NCI-H2029 (cell line): ENCODE data around the gene TMOD1.
"Not testable (repeated sequence)": the region's sequence is repeated elsewhere in the genome, so short reads cannot be mapped to it uniquely, and the experiment has no call there.

Experiments
- DNase-seq: peaks from one replicate; lab custom pipeline; 2025; lab: John Stamatoyannopoulos, UW

The TMOD1 gene

DNA sequence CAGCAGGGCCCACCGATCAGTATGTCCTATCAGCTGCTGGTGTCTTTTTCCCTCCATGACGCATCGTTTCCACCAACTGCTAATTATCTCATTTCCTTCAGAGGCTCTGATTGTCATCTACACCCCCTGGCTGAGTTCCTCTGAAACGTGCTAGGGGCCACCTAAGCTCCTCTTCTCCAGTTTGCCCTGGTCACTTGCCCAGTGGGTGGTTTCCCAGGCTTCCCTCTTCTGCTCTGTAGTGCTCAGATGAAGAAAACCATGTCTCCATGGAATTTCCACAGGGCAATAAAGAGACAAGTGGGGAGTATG is 66.4 kb downstream of the TMOD1 start:
- DNase-seq = no peak

DNA sequence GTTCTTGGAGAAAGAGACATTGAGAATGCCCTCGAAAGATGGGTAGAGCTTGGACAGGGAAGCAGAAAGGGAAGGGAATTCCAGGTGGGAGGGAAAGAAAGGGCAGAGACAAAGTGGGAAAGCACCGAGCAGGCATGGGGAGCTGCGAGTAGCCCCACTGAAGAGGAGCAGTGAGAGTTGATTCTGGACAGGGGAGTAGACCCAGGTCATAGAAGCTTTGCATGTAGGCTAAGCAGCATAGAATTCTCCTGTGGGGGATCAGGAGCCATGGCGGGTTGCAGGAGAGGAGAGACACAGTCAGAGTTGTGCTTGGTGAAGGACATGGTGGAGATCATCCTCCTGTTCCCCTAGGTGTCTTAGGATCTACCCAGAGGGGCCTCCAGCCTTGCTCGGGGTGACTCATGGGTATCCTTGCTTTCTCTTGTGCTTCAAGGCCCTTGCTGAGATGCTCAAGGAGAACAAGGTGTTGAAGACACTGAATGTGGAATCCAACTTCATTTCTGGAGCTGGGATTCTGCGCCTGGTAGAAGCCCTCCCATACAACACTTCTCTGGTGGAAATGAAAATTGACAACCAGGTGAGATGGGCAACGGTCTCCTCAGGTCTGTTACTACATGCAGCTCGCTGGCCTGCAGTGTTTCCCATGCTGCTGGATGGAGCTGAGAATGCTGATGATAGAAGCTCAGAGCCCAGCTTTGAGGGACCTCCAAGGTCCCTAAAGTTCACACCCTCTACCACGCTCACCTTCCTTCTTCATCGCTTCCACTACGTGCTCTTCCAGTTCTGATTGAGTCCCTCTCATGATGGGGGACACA is 67.2 kb downstream of the TMOD1 start:
- DNase-seq = no peak

DNA sequence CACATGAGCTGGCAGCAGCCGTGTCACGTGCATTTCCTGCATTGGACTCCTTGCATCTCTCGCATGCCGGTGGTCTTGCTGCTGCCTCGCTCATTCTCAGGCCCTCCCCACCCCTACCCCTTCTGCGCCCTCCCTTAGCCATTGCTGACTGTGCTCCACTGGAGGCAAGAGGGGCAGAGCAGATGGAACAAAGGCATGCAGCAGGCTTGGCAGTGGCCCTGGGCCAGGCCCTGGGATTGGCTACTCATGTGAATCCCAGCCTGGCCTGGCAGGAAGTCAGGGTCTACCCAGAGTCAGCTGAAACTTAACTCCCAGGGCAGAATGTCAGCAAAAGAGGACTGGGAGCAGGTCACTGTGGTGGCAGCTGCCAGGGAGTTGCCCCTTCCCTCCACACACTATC is 69.4 kb downstream of the TMOD1 start:
- peak; percentile 16 for DNase-seq

DNA sequence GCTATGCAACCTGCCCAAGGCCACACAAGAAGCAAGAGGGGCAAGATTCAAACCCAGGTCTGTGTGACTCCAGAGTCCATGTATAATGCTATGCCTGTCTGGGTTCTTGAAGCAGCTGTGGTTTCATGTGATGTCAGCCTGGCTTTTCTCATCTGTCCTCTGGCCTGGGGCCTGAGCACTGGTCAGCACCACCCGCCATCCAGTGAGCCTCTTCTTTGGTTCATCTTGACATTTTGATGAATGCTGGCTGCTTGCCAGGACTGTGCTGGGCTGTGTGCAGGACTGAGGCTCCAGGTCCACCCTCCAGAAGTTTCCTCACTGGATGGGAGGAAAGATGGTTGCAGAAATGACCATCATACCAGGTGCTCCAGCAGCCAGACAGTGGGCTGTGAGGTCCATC is 70.2 kb downstream of the TMOD1 start:
- DNase-seq = no peak

DNA sequence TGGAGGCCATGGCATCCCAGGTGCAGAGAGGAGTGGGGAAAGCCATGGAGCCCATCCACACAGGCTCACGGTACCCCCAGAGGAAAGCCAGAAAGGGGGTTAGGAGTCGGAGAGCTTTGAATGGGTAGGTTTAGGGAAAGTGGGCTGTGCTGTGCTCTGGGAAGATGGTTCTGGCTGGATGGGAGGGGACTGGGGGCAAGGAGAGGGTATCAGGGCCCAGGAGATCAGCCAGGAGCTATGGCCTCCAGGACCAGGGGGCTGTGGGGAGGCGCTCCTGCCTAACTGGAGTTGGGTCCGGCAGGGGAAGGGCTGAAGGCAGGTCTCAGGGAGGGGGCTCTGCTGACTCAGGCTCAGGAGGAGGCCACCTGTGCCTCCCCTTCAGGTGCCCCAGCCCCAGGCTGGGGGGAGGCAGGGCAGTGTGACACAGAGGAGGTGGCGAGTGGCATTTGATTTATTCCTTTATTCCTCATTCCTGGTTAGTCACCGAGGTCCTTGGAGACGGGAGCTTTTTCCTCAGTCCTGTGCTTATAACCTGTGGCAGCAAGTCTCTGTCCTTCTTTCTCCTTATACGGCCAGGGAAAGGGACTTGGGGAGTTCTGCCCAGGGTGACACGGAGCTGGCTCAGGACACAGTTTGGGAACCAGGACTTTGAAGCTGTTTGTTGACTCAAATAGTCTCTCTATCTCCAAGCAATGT is 70.9 kb downstream of the TMOD1 start:
- DNase-seq = no peak

GRCh38 chr9:97572892-97573365 is 71.5 kb downstream of the TMOD1 start:
- DNase-seq = no peak

GRCh38 chr9:97573482-97574073 is 72.1 kb downstream of the TMOD1 start:
- DNase-seq = no peak

DNA sequence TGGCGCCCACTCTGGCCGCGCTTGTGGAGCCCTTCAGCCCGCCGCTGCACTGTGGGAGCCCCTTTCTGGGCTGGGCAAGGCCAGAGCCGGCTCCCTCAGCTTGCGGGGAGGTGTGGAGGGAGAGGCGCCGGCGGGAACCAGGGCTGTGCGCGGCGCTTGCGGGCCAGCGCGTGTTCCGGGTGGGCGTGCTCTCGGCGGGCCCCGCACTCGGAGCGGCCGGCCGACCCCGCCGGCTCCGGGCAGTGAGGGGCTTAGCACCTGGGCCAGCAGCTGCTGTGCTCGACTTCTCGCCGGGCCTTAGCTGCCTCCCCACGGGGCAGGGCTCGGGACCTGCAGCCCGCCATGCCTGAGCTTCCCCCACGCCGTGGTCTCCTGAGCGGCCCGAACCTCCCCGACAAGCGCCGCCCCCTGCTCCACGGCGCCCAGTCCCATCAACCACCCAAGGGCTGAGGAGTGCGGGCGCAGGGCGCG is 72.7 kb downstream of the TMOD1 start:
- DNase-seq = not testable (repeated sequence)

- DNase-seq = not testable (repeated sequence)
These were observed 73.6 kb downstream of the TMOD1 start for GRCh38 chr9:97574921-97575672.

DNA sequence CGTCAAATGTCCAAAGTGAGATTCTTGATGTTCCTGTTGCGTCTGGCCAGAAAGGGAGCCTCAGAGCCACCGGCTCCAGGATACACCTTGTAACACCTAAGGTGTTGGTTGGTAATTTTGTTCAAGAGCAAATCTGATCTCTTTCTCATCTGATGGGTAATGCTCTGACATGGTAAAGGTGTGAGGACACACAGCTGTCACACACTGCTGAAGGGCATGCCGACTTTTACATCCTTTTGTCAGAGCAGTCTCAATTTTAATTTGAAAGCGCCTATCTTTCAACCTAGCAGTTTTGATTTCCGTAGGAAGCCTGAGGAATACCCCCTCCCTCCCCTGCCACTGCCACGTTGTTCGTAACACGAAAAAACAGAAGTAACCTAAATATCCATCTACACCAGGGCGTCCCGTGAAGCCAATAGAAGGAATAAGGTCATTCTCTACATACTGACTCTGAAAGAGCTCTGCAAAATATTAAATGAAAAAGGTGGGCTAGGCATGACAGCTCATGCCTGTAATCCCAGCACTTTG is 74.3 kb downstream of the TMOD1 start:
- no peak for DNase-seq

GRCh38 chr9:97577051-97577450 is 75.6 kb downstream of the TMOD1 start:
- no peak for DNase-seq

GRCh38 chr9:97578846-97579245 is 77.4 kb downstream of the TMOD1 start:
- DNase-seq = no peak

DNA sequence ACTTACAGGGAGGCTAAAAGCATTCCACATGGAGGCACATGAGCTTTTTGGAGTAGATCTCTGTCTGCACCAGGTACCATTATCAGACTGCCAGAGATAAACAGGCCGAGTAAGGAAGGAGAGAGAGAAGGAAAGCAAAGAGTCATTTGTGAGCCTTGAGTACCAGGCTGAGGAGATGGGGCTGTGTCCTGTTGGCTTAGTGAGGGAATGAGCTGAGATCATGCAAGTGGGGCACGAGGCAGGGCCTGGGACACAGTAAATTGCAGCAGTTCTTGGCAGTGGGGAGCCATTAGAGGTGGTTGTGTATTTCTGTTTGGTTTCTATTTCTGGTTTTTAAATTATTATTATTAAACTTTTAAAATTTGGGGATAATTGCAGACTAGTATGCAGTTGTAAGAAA is 78.4 kb downstream of the TMOD1 start:
- no peak for DNase-seq

DNA sequence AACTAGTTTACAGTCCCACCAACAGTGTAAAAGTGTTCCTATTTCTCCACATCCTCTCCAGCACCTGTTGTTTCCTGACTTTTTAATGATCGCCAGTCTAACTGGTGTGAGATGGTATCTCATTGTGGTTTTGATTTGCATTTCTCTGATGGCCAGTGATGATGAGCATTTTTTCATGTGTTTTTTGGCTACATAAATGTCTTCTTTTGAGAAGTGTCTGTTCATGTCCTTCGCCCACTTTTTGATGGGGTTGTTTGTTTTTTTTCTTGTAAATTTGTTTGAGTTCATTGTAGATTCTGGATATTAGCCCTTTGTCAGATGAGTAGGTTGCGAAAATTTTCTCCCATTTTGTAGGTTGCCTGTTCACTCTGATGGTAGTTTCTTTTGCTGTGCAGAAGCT is 80.1 kb downstream of the TMOD1 start:
- not testable (repeated sequence) for DNase-seq

GRCh38 chr9:97584778-97585177 is 83.3 kb downstream of the TMOD1 start:
- DNase-seq = not testable (repeated sequence)

- DNase-seq = not testable (repeated sequence)
These were observed 85.4 kb downstream of the TMOD1 start for GRCh38 chr9:97586909-97587308.

DNA sequence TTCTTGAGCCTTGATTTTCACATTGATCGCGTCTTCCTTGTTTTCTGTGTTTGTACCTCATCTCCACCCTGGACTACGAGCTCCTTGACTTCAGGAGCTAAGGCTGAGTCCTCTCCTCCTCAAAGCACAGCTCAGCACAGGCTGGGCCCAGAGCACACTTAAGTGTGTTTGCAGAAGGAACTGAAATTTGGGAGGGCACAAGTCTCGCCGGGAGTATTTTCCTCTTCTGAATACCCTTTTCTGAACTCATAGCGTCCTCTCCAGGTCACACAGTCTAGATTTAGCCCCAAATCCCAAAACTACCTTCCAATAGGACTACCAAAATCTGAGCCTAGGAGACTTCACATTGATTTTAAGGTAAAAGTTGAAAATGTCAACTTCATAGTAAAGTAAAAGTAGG is 90.1 kb downstream of the TMOD1 start:
- no peak for DNase-seq

DNA sequence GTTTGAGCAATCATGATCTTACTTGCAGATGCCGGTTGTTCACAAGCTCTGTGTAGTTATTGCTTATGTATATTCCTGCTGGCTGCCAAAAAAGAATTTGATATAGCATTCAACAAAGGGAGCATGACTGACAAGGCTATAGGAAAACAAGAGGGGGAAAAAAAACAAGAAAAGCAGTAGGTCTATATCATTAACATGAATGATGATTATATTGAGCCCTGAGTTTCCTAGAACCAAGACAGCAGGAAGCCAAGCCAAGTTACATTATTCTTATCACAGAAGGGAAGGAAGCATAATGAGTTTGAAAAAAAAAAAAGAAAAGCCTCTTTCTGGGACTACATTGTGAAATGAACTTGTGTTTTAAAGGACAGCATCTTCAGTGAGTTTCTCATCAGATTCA is 90.7 kb downstream of the TMOD1 start:
- peak; percentile 27 for DNase-seq

DNA sequence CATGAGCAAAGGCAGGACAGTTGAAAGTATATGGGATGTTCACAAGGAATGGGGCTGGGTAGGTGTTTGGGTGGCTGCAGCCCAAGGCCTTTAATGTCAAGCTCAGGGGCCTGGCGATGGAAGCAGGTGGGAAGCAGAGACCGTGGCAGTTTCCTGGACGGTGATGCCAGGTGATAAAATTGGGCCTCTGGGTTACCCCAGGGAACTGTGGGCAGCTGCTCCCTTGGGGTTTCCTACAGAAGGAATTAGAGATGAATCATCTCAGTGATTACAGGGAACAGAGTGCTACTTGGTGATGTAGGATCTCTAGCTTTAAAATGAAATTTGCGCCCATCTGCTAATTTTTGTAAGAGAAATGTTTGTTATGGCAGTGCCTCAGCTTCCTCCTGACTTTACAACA is 92.5 kb downstream of the TMOD1 start:
- no peak for DNase-seq

DNA sequence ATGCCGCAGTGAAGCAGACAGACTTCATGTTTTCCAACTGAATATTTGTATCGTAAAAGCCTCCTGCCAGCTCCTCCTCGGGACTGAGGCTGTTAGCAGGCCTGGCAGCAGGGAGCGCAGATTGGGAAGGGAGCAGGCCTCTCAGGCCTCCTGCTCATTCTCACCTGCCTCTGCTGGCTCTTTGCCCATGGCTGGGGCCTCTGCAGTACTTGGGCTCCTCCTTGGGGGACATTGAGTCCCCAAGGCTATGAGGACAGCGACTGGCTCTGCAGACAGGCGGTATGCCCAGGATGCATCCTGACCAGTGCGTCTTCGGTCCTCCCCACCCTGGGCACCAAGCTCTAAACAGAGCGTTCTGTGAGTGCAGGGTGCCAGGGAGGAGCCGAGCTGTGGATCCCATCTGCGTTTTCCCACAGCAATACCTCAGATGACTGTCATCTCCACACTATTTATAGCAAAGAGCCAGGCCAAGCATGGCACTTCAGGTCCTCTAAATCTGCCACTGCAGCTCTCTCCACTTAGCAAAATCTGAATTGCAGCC is 93.0 kb downstream of the TMOD1 start:
- DNase-seq = peak; percentile 8

DNA sequence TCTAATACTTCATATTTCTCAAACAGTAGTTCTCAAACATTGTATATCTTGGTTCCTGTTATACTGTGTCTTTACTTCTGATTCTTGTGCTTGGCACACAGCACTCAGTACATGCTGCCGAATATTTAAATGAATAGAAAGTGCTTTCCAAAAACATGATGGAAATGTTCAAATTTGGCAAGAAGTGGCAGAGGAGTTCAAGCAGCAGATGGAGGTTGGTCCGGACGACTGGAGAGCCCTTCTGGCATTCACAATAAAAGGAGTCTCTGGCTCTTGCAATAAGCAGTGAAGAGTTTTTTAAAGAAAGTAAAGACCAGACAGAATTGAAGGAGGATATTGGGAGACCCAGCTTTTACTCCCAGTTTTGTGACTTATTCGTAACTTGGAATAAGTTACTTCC is 95.4 kb downstream of the TMOD1 start:
- no peak for DNase-seq
